ENCODE data around the gene MCHR2.

Gene MCHR2

GRCh38 chr6:100001915-100002388 lies 7.9 kb upstream of the MCHR2 start:
- no peaks in the 10 kb centered on the region for H3K4me1 Mint-ChIP-seq
- DNase-seq = peak; percentile 59
- H3K4me3 Mint-ChIP-seq = no peak overlapping the region
- no peak overlapping the region for H3K27ac Mint-ChIP-seq
- H3K9me3 Mint-ChIP-seq = no peaks in the 10 kb centered on the region
- no peaks in the 10 kb centered on the region for H3K36me3 Mint-ChIP-seq (ENCODE audit: low read depth)
- TF ChIP-seq, protein P1, sequence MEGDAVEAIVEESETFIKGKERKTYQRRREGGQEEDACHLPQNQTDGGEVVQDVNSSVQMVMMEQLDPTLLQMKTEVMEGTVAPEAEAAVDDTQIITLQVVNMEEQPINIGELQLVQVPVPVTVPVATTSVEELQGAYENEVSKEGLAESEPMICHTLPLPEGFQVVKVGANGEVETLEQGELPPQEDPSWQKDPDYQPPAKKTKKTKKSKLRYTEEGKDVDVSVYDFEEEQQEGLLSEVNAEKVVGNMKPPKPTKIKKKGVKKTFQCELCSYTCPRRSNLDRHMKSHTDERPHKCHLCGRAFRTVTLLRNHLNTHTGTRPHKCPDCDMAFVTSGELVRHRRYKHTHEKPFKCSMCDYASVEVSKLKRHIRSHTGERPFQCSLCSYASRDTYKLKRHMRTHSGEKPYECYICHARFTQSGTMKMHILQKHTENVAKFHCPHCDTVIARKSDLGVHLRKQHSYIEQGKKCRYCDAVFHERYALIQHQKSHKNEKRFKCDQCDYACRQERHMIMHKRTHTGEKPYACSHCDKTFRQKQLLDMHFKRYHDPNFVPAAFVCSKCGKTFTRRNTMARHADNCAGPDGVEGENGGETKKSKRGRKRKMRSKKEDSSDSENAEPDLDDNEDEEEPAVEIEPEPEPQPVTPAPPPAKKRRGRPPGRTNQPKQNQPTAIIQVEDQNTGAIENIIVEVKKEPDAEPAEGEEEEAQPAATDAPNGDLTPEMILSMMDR (IDR thresholded peaks at IDR 0.05) = peak; percentile 96
- peaks cover 22% of the 10 kb centered on the region for H3K27me3 Mint-ChIP-seq (ENCODE audit: low read depth, poor library complexity)

- Mint-ChIP-seq H3K4me1 (peaks cover 12% of the 10 kb centered on the region), H3K27me3 (ENCODE audit: low read depth, poor library complexity) (peaks cover 62% of the 10 kb centered on the region), H3K36me3 (ENCODE audit: low read depth) (no peaks in the 10 kb centered on the region), H3K27ac (no peak overlapping the region), H3K4me3 (no peak overlapping the region), H3K9me3 (peaks cover 3% of the 10 kb centered on the region)
- TF ChIP-seq, protein P1 (IDR thresholded peaks at IDR 0.05) = no peak
- no peak for DNase-seq
Measured at GRCh38 chr6:99997141-99997540, 3.1 kb upstream of the MCHR2 start.

GRCh38 chr6:99995916-99996315 lies 1.9 kb upstream of the MCHR2 start:
- Mint-ChIP-seq H3K27ac (no peak overlapping the region), H3K27me3 (ENCODE audit: low read depth, poor library complexity) (peaks cover 66% of the 10 kb centered on the region), H3K9me3 (peaks cover 3% of the 10 kb centered on the region), H3K36me3 (ENCODE audit: low read depth) (no peaks in the 10 kb centered on the region), H3K4me1 (peaks cover 12% of the 10 kb centered on the region), H3K4me3 (no peak overlapping the region)
- TF ChIP-seq, protein P1 (IDR thresholded peaks at IDR 0.05) = no peak
- no peak for DNase-seq

- H3K9me3 Mint-ChIP-seq = peaks cover 3% of the 10 kb centered on the region
- TF ChIP-seq, protein P1 (IDR thresholded peaks at IDR 0.05) = no peak
- no peaks in the 10 kb centered on the region for H3K36me3 Mint-ChIP-seq (ENCODE audit: low read depth)
- peak overlapping the region; percentile 86 for H3K4me3 Mint-ChIP-seq
- no peak for DNase-seq
- H3K27me3 Mint-ChIP-seq (ENCODE audit: low read depth, poor library complexity) = peaks cover 72% of the 10 kb centered on the region
- H3K4me1 Mint-ChIP-seq = peaks cover 12% of the 10 kb centered on the region
- H3K27ac Mint-ChIP-seq = no peak overlapping the region
Measured at GRCh38 chr6:99993146-99993532, 884 bp downstream of the MCHR2 start.

- Mint-ChIP-seq H3K27ac (no peak overlapping the region), H3K27me3 (ENCODE audit: low read depth, poor library complexity) (peaks cover 68% of the 10 kb centered on the region), H3K9me3 (peaks cover 3% of the 10 kb centered on the region), H3K4me3 (no peak overlapping the region), H3K4me1 (peaks cover 12% of the 10 kb centered on the region), H3K36me3 (ENCODE audit: low read depth) (no peaks in the 10 kb centered on the region)
- TF ChIP-seq, protein P1 (IDR thresholded peaks at IDR 0.05) = no peak
- no peak for DNase-seq
Measured at GRCh38 chr6:99991955-99992354, 2.1 kb downstream of the MCHR2 start.

- H3K36me3 Mint-ChIP-seq (ENCODE audit: low read depth) = no peaks in the 10 kb centered on the region
- TF ChIP-seq, protein P1 (IDR thresholded peaks at IDR 0.05) = no peak
- peaks cover 4% of the 10 kb centered on the region for H3K9me3 Mint-ChIP-seq
- no peak overlapping the region for H3K4me3 Mint-ChIP-seq
- H3K27ac Mint-ChIP-seq = no peak overlapping the region
- no peaks in the 10 kb centered on the region for H3K4me1 Mint-ChIP-seq
- DNase-seq = no peak
- H3K27me3 Mint-ChIP-seq (ENCODE audit: low read depth, poor library complexity) = peaks cover 4% of the 10 kb centered on the region
Measured at GRCh38 chr6:99980741-99981140, 13.3 kb downstream of the MCHR2 start.

Data from nephron progenitor cell (in vitro differentiated cells).